AG04450 (cell line): ENCODE data around the gene HIVEP3. TPM values are rescaled to one million over a fixed set of nuclear protein-coding genes. Genes with fewer than 3 reads are reported as not detected.

Experiments used
- CTCF ChIA-PET: fragments of 300-600, 350-600 bp; formaldehyde crosslinking; extraction: SDS; loops from one replicate; lab custom pipeline; 2022; ENCODE audit warnings: antibody characterized with exemption, inconsistent platforms; lab: Charles Lee
- POLR2A ChIA-PET: fragments of 350-600 bp; formaldehyde crosslinking; extraction: SDS; loops from one replicate; lab custom pipeline; 2021; ENCODE audit warnings: antibody characterized with exemption, inconsistent platforms; lab: Yijun Ruan, JAX
- DNase-seq: peaks from one replicate; pipeline ENCODE4 v3.0.0-alpha.2; 2011; ENCODE audit warnings: low read depth, low spot score
- H3K27ac ChIP-seq: one replicate; pipeline ENCODE4 v1.5.1; 2012; ENCODE audit warnings: low read depth, low read length, control low read depth
- H3K27me3 ChIP-seq: one replicate; pipeline ENCODE4 v1.6.0; 2012; ENCODE audit warnings: low read length; ENCODE audit not compliant: control insufficient read depth, insufficient read depth
- H3K4me3 ChIP-seq: 2 replicates; pipeline ENCODE4 v1.5.1; 2011; ENCODE audit warnings: mild to moderate bottlenecking, low read depth, low read length, control low read depth
- H3K9me3 ChIP-seq: 2 replicates; pipeline ENCODE4 v1.5.1; 2012; ENCODE audit warnings: low read length; ENCODE audit not compliant: control insufficient read depth, insufficient read depth
- CTCF ChIP-seq: IDR thresholded peaks from 2 replicates; pipeline ENCODE4 v1.5.1; 2011; ENCODE audit warnings: low read depth, low read length, control low read depth, inconsistent platforms
- polyA plus RNA-seq: library from polyadenylated mRNA; depleted of rRNA; stranded (reverse); fragments of >200 nt; gene quantifications from 2 replicates; pipeline ENCODE4 v1.2.3, GENCODE V29; 2011

Gene HIVEP3
- polyA plus RNA-seq, 1 experiment = 4.8 TPM

- H3K27me3 ChIP-seq = no peaks in the 10 kb centered on the region
- H3K4me3 ChIP-seq = no peak overlapping the region
- CTCF ChIA-PET = interaction anchor here (1.2 kb wide), 1 partner anchor 15 kb away, joined by 4 read pairs; no protein-coding TSS in a partner anchor
- H3K9me3 ChIP-seq = no peaks in the 10 kb centered on the region
- DNase-seq = no peak
- no peak for TF ChIP-seq CTCF
- no peak overlapping the region for H3K27ac ChIP-seq
- POLR2A ChIA-PET = no interaction called here
Measured at GRCh38 chr1:41780916-41781315, 137.8 kb downstream of the HIVEP3 start.

GRCh38 chr1:41780322-41780721, 138.4 kb downstream of the HIVEP3 start:
- DNase-seq = no peak
- no peak overlapping the region for H3K4me3 ChIP-seq
- H3K9me3 ChIP-seq = no peaks in the 10 kb centered on the region
- POLR2A ChIA-PET = no interaction called here
- no peaks in the 10 kb centered on the region for H3K27me3 ChIP-seq
- no peak overlapping the region for H3K27ac ChIP-seq
- CTCF ChIA-PET = interaction anchor here (1.2 kb wide), 1 partner anchor 15 kb away, joined by 4 read pairs; no protein-coding TSS in a partner anchor
- no peak for TF ChIP-seq CTCF

GRCh38 chr1:41779360-41779759, 139.4 kb downstream of the HIVEP3 start:
- CTCF ChIA-PET = no interaction called here
- DNase-seq = no peak
- TF ChIP-seq CTCF = peak; percentile 29; the same call in 1 of the 2 replicates
- POLR2A ChIA-PET = no interaction called here
- Histone ChIP-seq H3K27ac (no peak overlapping the region), H3K9me3 (no peaks in the 10 kb centered on the region), H3K27me3 (no peaks in the 10 kb centered on the region), H3K4me3 (no peak overlapping the region)

- Histone ChIP-seq H3K4me3 (no peak overlapping the region), H3K27ac (no peak overlapping the region), H3K27me3 (no peaks in the 10 kb centered on the region), H3K9me3 (no peaks in the 10 kb centered on the region)
- no peak for DNase-seq
- POLR2A ChIA-PET = no interaction called here
- CTCF ChIA-PET = no interaction called here
- TF ChIP-seq CTCF = no peak
Measured at GRCh38 chr1:41777695-41778094, 141.0 kb downstream of the HIVEP3 start.

GRCh38 chr1:41776891-41777441, 141.8 kb downstream of the HIVEP3 start:
- no peak overlapping the region for H3K4me3 ChIP-seq
- CTCF ChIA-PET = no interaction called here
- no peak for DNase-seq
- no peaks in the 10 kb centered on the region for H3K9me3 ChIP-seq
- TF ChIP-seq CTCF = no peak
- H3K27ac ChIP-seq = no peak overlapping the region
- no peaks in the 10 kb centered on the region for H3K27me3 ChIP-seq
- POLR2A ChIA-PET = no interaction called here
